DND-41 (cell line): Measurements from ENCODE around the gene ATP5MC3.

ENCODE experiments used
- CTCF ChIP-seq: IDR thresholded peaks from 2 replicates; pipeline ENCODE4 v1.5.1; 2012; ENCODE audit warnings: borderline replicate concordance, low read length, moderate library complexity, mild to moderate bottlenecking; ENCODE audit not compliant: poor library complexity, severe bottlenecking; ENCODE audit errors: extremely low read depth
- EZH2 ChIP-seq: IDR thresholded peaks from 3 replicates; pipeline ENCODE4 v1.6.1; 2012; ENCODE audit warnings: borderline replicate concordance, low read depth, mild to moderate bottlenecking, moderate library complexity, low read length, inconsistent platforms; ENCODE audit not compliant: severe bottlenecking

GRCh38 chr2:175187378-175187777 is 5.9 kb upstream of the ATP5MC3 start:
- TF ChIP-seq CTCF (peak; percentile 50), EZH2 (no peak)
